Measurements from ENCODE around the gene EFHC1. TPM values are rescaled to one million over a fixed set of nuclear protein-coding genes. Genes with fewer than 3 reads are reported as not detected.
A peak's percentile ranks its signal among the peaks of the same experiment; 100 is the strongest.

The EFHC1 gene
- total RNA-seq, 4 donors from 2014 or later = 39.4 to 96.5 (median 41.6) TPM

GRCh38 chr6:52504782-52505136 lies 84.6 kb downstream of the EFHC1 start:
- TF ChIP-seq CTCF (IDR thresholded peaks at IDR 0.05) = no peak
- TF ChIP-seq POLR2A (IDR thresholded peaks at IDR 0.05) = no peak
- H3K4me1 ChIP-seq = peaks cover 7 to 37% of the 10 kb centered on the region in 2 donors
- H3K27ac ChIP-seq = peak overlapping the region; percentile 44 to 71 (median 68)
- H3K27me3 ChIP-seq = no peaks in the 10 kb centered on the region
- no peak for DNase-seq
- 89 to 90% methylated on average over 10 of the region's 10 CpGs for WGBS, 2 donors
- H3K4me3 ChIP-seq (replicated peaks in 1 of 3) = no peak overlapping the region
- intact Hi-C loops (cut with DNase I) = loop anchor here (5.0 to 10.0 kb wide), 3 partner anchors 68 to 160 kb away; partner anchors contain the start of gene EFHC1
- peaks cover 13 to 20% of the 10 kb centered on the region in 2 donors for H3K36me3 ChIP-seq
- no peaks in the 10 kb centered on the region for H3K9me3 ChIP-seq

- Histone ChIP-seq H3K4me1 (peaks cover 7 to 30% of the 10 kb centered on the region in 2 donors), H3K9me3 (no peaks in the 10 kb centered on the region), H3K27ac (no peak overlapping the region), H3K27me3 (no peaks in the 10 kb centered on the region), H3K4me3 (replicated peaks in 1 of 3) (no peak overlapping the region), H3K36me3 (peaks cover 13 to 20% of the 10 kb centered on the region in 2 donors)
- TF ChIP-seq CTCF (IDR thresholded peaks at IDR 0.05) (no peak), POLR2A (IDR thresholded peaks at IDR 0.05) (no peak)
- no peak for DNase-seq
- 81 to 91% methylated on average over 16 of the region's 16 CpGs for WGBS, 2 donors
- intact Hi-C loops (cut with DNase I) = loop anchor here (10.0 kb wide), 1 partner anchor 159 kb away; no protein-coding TSS in a partner anchor
Observed at GRCh38 chr6:52505726-52506409, 85.7 kb downstream of the EFHC1 start.

- Histone ChIP-seq H3K4me1 (peaks cover 7 to 36% of the 10 kb centered on the region in 2 donors), H3K27me3 (no peaks in the 10 kb centered on the region), H3K27ac (no peak overlapping the region), H3K36me3 (peaks cover 13 to 20% of the 10 kb centered on the region in 2 donors), H3K4me3 (replicated peaks in 1 of 3) (no peak overlapping the region), H3K9me3 (no peaks in the 10 kb centered on the region)
- WGBS, 2 donors = 92 to 93% methylated on average over 7 to 9 of the region's 9 CpGs
- no peak for DNase-seq
- intact Hi-C loops (cut with DNase I) = loop anchor here (10.0 kb wide), 1 partner anchor 158 kb away; no protein-coding TSS in a partner anchor
- no peak for TF ChIP-seq CTCF (IDR thresholded peaks at IDR 0.05)
- TF ChIP-seq POLR2A (IDR thresholded peaks at IDR 0.05) = no peak
Observed at GRCh38 chr6:52506476-52506875, 86.3 kb downstream of the EFHC1 start.

- H3K9me3 ChIP-seq = no peaks in the 10 kb centered on the region
- 92 to 93% methylated on average over 3 of the region's 3 CpGs for WGBS, 2 donors
- peaks cover 7 to 47% of the 10 kb centered on the region in 2 donors for H3K4me1 ChIP-seq
- no peaks in the 10 kb centered on the region for H3K27me3 ChIP-seq
- H3K36me3 ChIP-seq = peaks cover 10 to 20% of the 10 kb centered on the region in 2 donors
- intact Hi-C loops (cut with DNase I) = loop anchor here (10.0 kb wide), 1 partner anchor 157 kb away; no protein-coding TSS in a partner anchor
- no peak overlapping the region for H3K27ac ChIP-seq
- H3K4me3 ChIP-seq (replicated peaks in 1 of 3) = no peak overlapping the region
- no peak for DNase-seq
- TF ChIP-seq CTCF (IDR thresholded peaks at IDR 0.05) (no peak), POLR2A (IDR thresholded peaks at IDR 0.05) (no peak)
Observed at GRCh38 chr6:52507557-52508260, 87.6 kb downstream of the EFHC1 start.

Data from thyroid gland (tissue), 4 donors.